Right atrium auricular region (tissue), 2 donors: ENCODE measurements around the gene EPO. TPM values are rescaled to one million over a fixed set of nuclear protein-coding genes. Genes with fewer than 3 reads are reported as not detected.

Experiments used
- DNase-seq: peaks from one replicate; pipeline ENCODE4 v3.0.0-alpha.2; 2019; ENCODE audit warnings: low spot score
- H3K27ac ChIP-seq, 2 donors: fragments of 200-600 bp; sonication (generic); 1 replicate in 1 of 2; 2 replicates in 1 of 2; pipeline ENCODE4 v1.5.1; 2016 to 2019
- H3K27me3 ChIP-seq, 2 donors: fragments of 200-600 bp; sonication (generic); one replicate each; pipeline versions ENCODE4 v1.5.1 to v1.6.0; 2017 to 2019
- H3K36me3 ChIP-seq: fragments of 200-600 bp; sonication (generic); one replicate; pipeline ENCODE4 v1.5.1; 2016
- H3K4me1 ChIP-seq, 2 donors: fragments of 200-600 bp; sonication (generic); one replicate each; pipeline versions ENCODE4 v1.5.1 to v1.6.0; 2017 to 2019
- H3K4me3 ChIP-seq, 2 donors: fragments of 200-600 bp; sonication (generic); 1 replicate in 1 of 2; 2 replicates in 1 of 2; pipeline ENCODE4 v1.5.1; 2017 to 2019; ENCODE audit warnings: mild to moderate bottlenecking in 1 of 2, moderate library complexity in 1 of 2
- H3K9me3 ChIP-seq, 2 donors: fragments of 200-600 bp; sonication (generic); one replicate each; pipeline ENCODE4 v1.5.1; 2019
- CTCF ChIP-seq, 2 donors: fragments of 200-600 bp; sonication (generic); IDR thresholded peaks; one replicate each; pipeline ENCODE4 v1.5.1; 2019; ENCODE audit warnings: antibody characterized with exemption in 2 of 2
- total RNA-seq, 2 donors: library from RNA; depleted of rRNA; stranded (reverse); fragments of >200 nt; gene quantifications; one replicate each; pipeline ENCODE4 v1.1.0, GENCODE V29; 2016

EPO gene
- total RNA-seq, 2 donors from 2014 or later, result not detected

DNA sequence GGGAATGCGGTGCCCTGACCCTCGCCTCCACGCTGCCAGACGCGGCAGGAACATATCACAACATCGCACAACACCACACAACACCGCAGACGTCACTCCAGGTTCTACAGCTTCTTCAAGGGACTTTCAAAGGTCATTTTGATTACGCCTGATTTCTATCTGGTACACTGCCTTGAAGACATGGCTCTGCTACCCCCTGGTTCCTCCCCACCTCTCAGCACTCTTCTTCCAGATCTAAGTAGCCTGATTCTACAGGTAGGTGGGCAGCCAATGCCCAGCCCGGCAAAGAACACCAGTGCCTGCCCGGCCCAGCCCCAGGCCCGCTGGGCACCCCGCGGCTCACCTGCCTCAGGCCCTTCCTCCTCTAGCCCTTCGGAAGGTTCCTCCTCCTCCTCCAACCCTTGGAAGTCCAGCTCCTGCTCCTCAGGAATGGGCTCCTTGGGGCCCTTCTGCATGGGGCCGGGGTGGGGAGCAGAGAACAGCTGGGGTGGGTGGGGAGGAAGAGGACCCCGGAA is 34.6 kb upstream of the EPO start:
- no peak overlapping the region for H3K27ac ChIP-seq
- H3K27me3 ChIP-seq, result no peaks in the 10 kb centered on the region
- H3K9me3 ChIP-seq, result no peaks in the 10 kb centered on the region
- H3K4me3 ChIP-seq, result no peak overlapping the region
- H3K36me3 ChIP-seq, result peaks cover 81% of the 10 kb centered on the region
- no peak for DNase-seq
- peaks cover 0 to 34% of the 10 kb centered on the region in 2 donors for H3K4me1 ChIP-seq
- TF ChIP-seq CTCF (IDR thresholded peaks at IDR 0.05), result no peak

- TF ChIP-seq CTCF (IDR thresholded peaks at IDR 0.05), result no peak
- H3K27me3 ChIP-seq, result no peaks in the 10 kb centered on the region
- H3K36me3 ChIP-seq, result peaks cover 75% of the 10 kb centered on the region
- H3K4me1 ChIP-seq, result peaks cover 0 to 40% of the 10 kb centered on the region in 2 donors
- DNase-seq, result no peak
- H3K27ac ChIP-seq, result no peak overlapping the region
- H3K4me3 ChIP-seq, result no peak overlapping the region
- H3K9me3 ChIP-seq, result no peaks in the 10 kb centered on the region
These were observed 34.0 kb upstream of the EPO start for GRCh38 chr7:100686201-100686821.

DNA sequence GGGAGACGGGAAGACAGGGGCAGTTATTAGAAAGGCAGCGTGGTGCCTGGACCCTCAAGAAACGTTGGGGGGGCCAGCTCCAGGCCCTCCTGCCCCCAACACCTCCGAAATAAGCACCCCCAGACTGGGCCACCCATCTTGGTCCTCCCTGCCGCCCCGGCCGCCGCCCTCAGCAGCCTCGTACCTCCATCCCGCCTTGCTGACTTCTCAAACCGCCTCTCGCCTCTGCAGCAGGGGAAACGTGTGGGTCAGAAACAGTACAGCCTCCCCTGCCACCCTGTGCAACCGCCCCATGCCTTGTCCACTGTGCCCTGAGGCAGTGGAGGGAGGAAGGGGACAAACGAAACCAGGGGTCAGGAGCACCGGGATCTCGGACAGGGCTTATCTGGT is 33.5 kb upstream of the EPO start:
- Histone ChIP-seq H3K36me3 (peaks cover 70% of the 10 kb centered on the region), H3K4me1 (peaks cover 0 to 45% of the 10 kb centered on the region in 2 donors), H3K27me3 (no peaks in the 10 kb centered on the region), H3K27ac (no peak overlapping the region), H3K4me3 (no peak overlapping the region), H3K9me3 (no peaks in the 10 kb centered on the region)
- no peak for TF ChIP-seq CTCF (IDR thresholded peaks at IDR 0.05)
- DNase-seq, result no peak

DNA sequence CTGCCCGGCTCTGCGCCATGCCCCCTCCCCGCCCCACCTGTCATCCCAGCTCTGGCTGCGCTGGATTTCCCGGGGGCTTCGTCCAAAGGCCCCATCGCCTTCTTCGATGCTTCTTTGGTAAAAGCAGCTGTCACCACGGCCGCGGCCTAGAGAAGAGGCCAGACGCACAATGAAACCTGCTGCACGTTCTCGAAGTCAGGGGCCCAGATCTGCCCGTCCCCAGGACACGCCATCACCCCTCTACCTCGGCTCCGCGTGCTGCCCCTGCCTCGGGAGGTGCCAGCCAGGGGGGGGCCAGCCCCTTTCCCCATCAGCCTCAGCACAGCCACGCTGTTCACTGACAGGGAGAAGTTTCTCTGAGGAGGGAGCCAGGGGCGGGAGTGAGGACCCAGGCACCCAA is 33.0 kb upstream of the EPO start:
- no peaks in the 10 kb centered on the region for H3K9me3 ChIP-seq
- peaks cover 66% of the 10 kb centered on the region for H3K36me3 ChIP-seq
- no peak for TF ChIP-seq CTCF (IDR thresholded peaks at IDR 0.05)
- no peaks in the 10 kb centered on the region for H3K27me3 ChIP-seq
- no peak for DNase-seq
- no peak overlapping the region for H3K27ac ChIP-seq
- H3K4me3 ChIP-seq, result no peak overlapping the region
- peaks cover 0 to 50% of the 10 kb centered on the region in 2 donors for H3K4me1 ChIP-seq

DNA sequence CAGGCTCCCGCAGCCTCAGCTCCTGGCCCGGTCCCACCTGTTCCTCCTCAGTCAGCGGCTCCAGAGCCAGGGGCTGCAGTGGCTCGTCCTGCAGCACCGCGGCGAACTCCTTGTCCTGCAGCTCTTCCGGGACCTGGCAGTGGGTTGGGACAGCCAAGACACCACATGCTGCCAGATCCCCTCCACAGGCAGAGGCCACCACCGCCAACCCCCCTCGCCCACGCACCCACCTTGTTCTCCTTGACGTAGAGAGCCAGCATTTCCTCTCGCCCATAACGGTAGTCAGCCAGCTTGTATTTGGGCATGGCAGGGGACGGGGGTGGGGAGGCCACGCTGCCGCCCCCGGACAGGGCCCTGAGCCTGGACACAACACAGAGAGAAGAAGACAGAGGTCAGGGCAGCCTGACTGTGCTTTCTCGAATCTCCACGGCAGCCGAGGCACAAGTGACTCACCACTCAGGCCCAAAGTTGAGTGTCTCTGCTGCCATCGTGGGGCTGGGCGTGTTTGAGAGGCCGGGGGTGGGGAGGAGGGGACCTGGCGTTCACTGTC is 32.4 kb upstream of the EPO start:
- DNase-seq, result no peak
- H3K4me3 ChIP-seq, result no peak overlapping the region
- TF ChIP-seq CTCF (IDR thresholded peaks at IDR 0.05), result no peak
- H3K9me3 ChIP-seq, result no peaks in the 10 kb centered on the region
- peaks cover 60% of the 10 kb centered on the region for H3K36me3 ChIP-seq
- H3K4me1 ChIP-seq, result peaks cover 0 to 56% of the 10 kb centered on the region in 2 donors
- no peaks in the 10 kb centered on the region for H3K27me3 ChIP-seq
- H3K27ac ChIP-seq, result peak overlapping the region in 1 of 2 donors; percentile 6
